HG02610 (cell line): ENCODE measurements around the gene TUBGCP3.
"Not testable (repeated sequence)": the region's sequence is repeated elsewhere in the genome, so short reads cannot be mapped to it uniquely, and the experiment has no call there.

Source experiments
- ATAC-seq: cut with Tn5 transposase; IDR thresholded peaks from one replicate; pipeline ENCODE4 v1.9.1; 2021; ENCODE audit warnings: mild to moderate bottlenecking, moderate library complexity; ENCODE audit not compliant: unreplicated experiment

The TUBGCP3 gene

DNA sequence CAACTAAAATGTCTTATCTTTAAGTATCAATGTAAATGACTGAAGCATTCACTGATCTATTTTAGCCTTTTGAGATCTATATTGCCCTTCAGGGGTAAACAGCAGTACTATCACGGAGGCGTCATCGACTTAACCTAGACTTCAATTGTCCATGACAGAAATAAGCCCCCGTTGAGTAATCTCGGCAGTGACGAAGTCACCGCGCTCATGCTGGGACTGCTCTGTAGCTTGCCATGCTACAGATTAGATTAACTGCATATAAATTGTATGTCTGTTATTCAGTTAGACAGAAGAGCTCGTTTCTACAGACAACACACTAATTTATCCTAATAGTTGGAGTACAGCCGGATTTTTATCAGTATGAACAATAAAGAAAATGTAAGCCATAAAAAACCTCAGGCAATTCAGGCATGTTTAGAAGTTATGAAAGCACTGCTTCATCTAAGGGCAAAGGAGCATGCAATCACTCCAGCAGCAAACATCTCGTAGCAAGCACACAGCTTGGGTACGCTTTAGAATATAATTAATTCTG, 56.6 kb downstream of the TUBGCP3 start:
- ATAC-seq = no peak

DNA sequence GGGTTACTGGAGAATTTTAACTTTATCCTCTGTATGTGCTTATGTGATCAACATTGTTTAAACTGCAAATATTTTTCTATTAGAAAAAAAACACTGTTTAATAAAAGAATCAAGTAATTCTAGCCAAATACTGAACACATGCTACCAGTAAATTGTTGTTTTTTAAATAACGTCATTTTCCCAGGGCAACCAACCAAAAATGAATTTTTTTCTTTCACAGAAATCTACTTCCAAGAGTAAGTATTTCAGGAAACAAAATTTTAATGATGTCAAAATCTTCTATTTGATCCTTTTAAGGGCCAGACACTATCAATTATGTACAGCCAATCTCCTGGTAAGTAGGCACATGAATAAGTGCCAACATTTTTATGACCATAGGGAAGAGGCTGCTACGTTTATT, 57.1 kb downstream of the TUBGCP3 start:
- ATAC-seq = no peak

DNA sequence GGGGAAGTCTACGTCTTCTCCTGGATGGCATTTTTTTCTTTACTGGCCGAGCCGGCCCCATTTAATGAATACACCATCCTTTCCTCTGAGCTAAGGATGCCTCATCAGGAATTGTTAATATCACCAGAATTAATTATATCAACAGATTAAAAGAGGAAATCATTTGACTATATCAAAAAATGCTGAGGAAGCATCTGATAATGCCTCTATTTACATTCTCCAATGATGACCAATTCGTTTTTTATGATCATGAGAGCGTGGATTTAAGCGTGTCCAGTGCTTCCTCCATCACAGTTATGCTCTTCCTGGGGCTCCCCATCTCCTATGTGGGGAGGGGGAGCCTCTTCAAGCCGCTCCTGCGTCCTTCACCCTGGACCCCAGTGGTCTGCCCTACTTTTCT, 58.7 kb downstream of the TUBGCP3 start:
- no peak for ATAC-seq

DNA sequence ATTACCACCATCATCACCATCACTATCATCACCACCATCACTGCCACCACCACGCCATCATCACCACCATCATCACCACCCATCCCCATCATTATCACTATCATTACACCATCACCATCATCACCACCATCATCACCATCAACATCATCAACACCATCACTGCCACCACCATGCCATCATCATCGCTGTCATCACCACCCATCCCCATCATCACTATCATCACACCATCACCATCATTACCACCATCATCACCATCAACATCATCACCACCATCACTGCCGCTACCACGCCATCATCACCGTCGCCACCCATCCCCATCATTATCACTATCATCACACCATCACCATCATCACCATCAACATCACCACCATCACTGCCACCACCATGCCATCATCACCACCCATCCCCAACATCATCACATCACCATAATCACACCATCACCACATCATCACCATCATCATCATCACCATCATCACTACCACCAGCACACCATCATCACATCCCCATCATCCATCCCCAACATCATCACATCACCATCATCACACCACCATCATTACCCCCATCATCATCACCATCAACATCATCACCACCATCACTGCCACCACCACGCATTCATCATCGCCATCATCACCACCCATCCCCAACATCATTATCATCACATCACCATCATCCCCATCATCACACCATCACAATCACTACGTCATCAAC, 61.7 kb downstream of the TUBGCP3 start:
- no peak for ATAC-seq

DNA sequence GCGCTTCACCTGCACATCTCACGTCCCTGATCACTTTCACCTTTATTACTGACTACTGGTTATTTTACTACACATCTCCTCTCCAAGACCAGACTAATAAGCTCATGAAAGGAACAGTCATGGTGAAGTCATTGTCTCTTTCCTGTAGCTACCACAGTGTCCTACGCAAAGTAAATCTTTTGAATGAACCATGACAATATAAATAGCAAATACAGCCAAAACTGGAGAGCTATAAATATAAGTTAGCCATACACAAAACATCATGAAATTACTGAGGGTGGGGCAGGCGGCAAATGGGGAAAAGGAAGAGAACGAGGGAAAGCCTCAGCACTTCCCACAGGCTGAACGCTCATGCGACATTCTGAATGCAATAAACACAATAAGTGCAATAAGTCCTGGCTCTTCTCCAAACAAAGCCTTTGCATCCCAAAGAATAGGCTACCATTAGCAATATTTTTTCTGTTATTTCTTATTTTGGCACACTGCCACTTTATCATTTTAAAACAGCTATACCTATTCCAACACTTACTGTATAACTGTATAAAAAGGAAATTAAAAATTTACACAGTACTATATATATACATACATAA, 62.5 kb downstream of the TUBGCP3 start:
- no peak for ATAC-seq

DNA sequence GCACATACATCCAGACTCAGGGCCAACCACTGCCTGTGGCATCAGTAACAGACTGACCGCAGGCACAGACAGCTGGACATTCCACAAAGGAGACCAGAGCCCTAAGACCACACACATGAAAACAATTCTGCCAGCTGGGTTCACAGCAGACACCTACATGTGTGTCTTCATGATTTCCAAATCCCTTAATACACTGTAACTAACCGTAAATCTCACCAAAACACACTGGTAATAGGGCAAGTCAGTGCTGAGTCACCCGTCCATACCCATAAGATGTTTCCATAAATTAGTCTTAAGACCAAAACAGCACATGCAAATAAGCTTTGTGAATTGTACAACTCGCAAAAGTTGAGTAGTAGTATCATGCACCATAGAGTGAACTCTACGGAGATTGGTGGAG, 65.4 kb downstream of the TUBGCP3 start:
- ATAC-seq = no peak

DNA sequence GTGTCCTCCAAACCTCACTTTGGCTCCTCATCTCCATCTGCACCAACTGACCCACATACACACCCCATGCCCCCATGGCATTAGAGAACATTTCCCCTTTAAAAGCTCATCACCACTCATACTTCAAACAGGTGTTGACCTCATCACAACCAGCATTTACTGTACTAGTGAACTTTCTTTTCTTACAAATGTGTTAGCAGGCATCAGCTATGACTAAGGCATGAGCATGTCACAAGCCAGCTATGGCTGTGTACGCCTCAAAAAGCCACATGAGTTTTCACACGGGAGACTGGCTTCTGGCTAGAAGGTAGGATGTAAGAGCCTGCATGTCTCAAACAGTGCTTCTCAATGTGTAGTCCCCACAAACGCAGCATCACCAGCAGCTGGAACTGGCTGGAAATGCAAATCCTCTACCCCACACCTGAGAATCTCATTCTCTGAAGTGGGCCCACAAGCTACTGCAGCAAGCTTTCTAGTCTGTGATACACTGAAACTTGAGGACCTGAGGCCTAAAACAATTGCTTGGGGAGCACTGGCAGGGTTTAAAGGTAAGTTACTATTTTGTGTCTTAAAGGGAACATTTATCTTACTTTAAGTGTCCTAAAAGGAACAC, 66.8 kb downstream of the TUBGCP3 start:
- no peak for ATAC-seq

DNA sequence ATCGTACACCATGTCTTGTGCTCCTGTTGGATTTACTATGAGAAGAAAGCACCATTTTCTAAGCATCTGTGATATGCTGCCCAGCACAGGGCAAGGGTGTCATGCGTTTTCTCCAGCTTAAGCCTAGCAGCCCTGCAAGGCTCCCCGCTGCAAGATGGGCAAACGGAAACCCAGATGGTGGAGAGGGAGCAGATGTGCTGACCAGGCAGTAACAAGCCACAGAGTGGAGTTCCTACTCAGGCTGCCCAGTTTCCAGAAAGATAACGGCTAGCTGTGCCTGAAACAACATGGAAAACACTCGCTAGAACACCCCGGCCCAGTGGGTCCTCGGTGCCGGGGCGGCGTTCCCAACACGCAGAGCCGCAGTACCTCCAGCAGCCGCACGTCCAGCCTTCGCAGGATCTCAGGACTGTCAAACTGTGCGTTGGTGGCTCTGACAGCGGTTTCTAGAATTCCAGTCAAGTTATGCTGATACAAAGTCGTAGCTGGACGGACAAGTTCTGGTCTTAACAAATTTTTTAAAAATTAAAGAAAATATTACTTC, 68.4 kb downstream of the TUBGCP3 start:
- no peak for ATAC-seq

DNA sequence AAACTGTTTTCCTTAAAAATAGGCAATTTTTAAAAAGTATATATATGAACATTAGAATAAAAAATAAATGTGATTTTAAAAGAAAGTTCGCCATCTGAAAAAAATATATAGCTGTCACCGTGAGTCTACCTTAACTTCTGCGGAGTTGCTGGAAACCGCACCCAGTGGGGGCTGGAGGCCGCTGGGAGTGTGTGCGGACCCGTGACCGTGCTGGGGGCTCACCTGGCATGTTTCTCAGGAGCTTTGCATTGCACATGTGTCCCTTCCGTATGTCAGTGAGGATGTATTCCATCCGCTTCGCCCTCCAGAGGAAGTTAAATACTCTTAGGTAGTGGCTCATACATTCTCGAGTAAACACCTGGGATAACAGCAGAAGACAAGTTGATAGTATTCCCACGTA, 71.7 kb downstream of the TUBGCP3 start:
- no peak for ATAC-seq

DNA sequence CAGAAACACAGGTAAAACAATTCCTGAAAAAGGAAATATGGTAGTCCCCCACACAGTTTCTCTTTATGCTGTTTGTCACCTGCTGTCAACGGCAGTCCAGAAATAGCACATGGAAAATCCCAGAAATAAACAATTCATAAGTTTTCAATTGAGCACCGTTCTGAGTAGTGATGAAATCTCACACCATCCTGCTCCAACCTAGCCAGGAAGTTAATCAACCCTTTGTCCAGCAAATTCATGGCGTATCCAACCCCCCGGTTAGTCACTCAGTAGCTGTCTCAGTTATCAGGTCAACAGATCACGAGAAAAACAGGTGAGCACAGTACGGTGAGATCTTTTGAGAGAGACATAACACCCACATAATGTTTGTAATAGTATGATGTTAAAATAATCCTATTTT, 74.2 kb downstream of the TUBGCP3 start:
- no peak for ATAC-seq

DNA sequence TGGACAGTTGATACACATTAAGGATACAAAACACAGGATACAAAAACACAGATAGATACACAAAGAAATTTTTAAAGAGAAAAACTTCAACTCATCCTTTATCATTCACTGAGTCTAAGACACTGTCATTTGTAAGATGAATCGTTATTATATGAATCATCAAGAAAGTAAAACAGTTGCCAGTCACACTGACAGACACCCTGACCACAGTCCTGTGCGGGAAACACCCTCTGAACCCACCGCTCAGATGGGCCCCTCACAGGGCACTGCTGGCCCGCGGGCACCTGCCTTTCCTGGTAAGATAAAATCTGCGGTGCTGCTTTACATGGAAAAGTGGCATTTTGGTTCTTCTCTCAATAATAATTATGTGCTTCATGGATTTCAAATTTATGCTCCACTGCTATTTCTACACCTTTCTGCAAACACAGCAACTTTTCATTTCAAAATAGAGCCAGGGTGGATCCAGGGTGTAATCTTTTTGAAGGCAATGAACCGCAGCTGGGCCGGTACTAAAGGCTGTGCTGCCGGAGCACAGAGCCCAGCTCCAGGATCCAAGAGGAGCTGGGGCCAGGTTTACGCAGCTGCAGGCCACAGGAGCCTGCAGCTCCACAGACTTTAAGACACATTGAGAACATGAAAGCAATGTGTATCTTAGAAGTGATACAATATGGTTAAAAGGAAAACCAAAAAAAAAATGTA, 76.8 kb downstream of the TUBGCP3 start:
- ATAC-seq = no peak

DNA sequence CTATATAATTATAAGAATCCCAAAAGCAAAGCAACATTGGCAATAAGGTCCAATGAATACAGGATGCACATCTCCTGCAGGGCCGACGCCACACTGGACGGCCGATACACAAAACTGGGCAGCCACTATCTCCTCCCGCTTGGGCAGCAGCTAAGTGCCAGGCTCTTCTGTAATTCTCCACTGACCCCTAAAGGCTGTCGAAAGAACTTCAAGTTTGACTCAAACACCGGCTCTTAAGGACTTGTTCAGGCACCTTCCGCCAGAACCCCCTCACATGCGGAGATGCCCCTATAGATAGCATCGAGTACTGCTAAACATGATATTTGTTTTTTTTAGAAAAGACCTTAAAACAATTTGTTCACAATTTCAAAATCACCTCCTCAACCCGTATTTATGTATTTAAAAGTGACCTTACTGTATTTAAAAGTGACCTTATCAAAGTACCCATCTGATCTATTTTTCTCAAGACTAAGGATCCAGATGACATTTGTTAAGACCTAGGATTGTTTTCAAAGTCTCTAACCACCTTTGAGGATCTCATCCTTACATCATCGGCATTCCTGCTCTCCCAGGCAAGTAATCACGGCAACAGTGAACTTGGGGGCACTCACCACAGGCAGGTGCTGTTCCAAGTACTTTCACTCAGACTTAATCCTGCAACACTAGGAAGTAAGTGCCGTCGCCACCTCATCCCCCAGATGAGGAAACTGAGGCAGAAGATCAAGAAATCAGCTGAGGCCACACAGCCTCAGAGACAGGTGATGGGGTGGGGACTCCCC, 77.8 kb downstream of the TUBGCP3 start:
- no peak for ATAC-seq

DNA sequence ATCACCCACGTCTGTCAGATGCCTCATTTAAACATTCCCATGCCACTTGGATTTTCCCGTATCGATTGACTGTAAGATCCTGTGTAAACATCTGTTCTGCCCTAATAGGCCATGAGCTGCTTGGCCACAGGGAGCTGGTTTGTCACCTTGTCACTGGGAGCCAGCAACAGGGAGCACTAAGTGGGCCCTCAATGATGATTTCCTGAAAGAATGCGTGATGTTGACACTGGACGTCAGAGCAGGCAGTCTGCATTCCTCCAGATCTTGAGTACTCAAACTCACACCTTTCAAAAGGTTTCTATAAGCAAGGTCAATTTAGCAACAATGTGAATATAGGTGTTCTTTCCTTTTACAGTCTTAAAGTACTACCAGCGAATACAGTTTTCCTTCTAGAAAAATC, 78.8 kb downstream of the TUBGCP3 start:
- no peak for ATAC-seq

DNA sequence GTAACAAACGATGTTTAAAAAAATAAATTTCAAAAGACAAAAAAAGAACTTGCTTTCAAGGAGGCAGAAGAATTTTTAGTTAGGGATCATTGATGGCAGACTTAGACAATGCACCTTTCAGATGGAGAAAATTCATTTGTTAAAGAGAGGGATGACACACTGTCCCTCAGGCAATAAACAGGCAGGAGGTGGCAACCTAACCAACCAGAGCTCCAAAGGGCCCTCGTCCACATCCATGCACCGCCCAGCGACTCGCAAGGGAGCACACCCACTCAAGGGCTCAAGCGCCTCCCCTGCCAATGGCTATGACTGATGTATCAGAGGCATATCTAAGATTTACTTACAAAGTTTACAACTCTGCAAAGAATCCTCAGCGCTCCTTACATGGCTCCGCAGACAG, 81.9 kb downstream of the TUBGCP3 start:
- ATAC-seq = no peak

DNA sequence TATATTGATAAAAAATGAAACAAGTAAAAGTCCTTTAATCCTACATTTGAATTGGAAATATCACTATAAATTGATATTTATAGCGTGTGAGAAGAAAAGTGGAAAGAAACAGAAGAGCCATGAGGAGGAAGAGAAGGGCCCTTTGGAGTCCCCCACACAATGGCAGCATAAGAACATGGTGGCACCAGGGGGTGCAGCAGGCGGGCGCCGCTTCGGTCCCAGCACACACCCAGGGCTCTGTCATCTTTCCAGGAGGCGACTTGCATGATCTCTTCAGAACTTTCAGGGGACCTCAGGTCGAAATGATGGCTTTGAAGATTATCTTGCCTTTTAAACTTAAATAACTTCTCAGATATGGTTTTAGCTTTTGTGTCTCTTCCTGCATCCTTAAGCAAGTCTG, 91.8 kb downstream of the TUBGCP3 start:
- ATAC-seq = no peak

DNA sequence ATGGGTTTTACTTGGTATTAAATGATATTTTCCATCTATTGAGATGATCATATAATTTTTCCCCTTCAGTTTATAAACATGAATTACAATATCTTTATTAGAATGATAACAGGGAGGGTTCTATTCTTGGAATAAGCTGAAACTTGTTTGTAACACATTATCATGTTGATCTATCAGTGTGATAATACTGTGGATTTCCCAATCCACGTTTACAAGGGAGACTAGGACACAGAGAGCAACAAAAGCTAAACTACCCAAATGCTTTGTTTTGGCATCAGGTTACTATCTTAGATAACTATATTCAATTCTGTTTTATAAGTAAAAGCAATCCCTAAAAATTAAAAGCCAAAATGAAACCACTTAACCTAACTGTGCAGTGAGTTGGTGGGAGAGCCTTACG, 92.5 kb downstream of the TUBGCP3 start:
- no peak for ATAC-seq

DNA sequence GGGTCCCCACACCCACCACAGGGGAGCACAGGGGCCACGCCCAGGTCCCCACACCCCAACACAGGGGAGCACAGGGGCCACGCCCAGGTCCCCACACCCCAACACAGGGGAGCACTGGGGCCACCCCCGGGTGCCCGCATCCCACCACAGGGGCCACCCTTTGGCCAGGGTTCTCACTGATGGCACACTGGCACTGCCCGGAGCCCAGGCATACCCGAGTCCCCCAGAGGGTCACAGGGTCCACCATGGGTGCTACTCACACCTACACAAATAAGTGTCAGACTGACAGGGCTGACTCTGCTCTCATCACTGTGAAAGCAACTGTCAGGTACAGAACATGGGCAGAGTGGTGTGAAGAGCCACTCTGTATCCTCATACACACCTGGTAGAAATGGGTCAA, 98.8 kb downstream of the TUBGCP3 start:
- no peak for ATAC-seq

DNA sequence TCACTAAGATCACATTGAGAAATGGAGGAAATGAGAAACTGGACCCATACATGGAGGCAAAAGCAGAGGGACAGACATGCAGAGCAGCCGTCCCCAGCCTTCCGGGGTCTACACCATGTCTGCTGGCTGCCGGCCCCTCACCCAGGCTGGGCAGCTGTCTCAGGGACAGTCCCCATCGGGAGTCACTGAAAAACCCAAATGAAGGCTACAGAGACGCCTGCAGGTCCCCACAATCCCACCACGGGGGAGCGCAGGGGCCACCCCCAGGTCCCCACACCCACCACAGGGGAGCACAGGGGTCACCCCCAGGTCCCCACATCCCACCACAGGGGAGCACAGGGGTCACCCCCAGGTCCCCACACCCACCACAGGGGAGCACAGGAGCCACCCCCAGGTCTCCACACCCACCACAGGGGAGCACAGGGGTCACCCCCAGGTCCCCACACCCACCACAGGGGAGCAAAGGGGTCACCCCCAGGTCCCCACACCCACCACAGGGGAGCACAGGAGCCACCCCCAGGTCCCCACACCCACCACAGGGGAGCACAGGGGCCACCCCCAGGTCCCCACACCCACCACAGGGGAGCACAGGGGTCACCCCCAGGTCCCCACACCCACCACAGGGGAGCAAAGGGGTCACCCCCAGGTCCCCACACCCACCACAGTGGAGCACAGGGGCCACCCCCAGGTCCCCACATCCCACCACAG, 99.5 kb downstream of the TUBGCP3 start:
- not testable (repeated sequence) for ATAC-seq

DNA sequence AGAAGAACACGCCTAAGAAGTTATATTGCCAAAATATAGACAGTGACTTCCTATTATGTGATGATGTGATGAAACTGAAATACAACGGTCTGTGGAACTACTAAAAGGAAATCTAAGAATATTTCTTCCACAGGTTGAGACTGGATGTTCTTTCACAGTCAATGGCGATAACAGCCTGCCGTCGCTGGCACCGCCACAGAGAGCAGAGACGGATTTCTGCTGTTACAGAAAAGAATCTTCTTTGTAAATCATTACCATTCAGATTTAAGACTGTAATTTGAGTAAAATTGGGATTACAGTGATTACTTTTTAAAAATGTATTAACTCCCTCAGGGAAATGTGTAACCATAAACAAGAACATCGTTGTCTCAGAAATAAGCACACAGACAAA, 100.8 kb downstream of the TUBGCP3 start:
- no peak for ATAC-seq
